Caki2 (cell line): ENCODE measurements around the gene ARHGAP11B.
"Not testable (repeated sequence)": the region's sequence is repeated elsewhere in the genome, so short reads cannot be mapped to it uniquely, and the experiment has no call there.

Experiments used
- DNase-seq: peaks from one replicate; pipeline ENCODE4 v3.0.0-alpha.2; 2015; ENCODE audit warnings: low read depth
- in situ Hi-C: cut with HindIII; loops from 2 replicates; pipeline ENCODE4 v1.10.0; 2016; ENCODE audit warnings: low sequenced_read_pairs, low pct_unique_long_range_greater_than_20kb, mixed read lengths

Gene ARHGAP11B

GRCh38 chr15:30625436-30626193 is at the start of gene ARHGAP11B:
TSS of gene ARHGAP11B (plus strand) at chr15:30626128.
- in situ Hi-C loops, result not testable (repeated sequence)

DNA sequence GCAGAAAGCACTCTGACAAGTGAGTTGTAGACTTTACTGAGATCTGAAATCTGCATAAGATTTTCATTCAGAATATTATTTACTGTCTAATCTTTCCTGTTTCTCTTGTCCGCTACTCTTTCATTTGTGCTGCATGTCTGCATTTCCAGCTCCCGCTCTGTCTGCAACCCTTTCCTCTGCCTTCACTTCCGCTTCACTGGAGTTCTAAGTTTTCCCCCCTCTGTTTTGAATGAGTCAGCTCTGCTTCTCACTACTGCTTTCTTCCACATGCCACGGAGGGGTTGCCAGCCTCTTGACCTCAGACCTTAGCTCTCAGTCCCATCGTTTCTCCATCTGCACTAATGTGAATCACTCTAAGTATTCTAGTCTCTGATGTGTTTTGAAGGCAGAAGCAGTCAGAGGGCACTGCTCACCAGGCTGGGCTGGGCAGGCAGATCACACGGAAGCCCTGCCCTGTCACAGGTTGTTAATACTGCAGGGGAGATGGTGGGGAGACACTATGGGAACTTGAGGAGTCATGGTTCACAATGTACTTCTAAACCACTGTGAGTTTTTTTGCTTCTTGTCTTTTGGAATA is 46.4 kb upstream of the ARHGAP11B start:
- DNase-seq, in situ Hi-C loops: not testable (repeated sequence)

More at GRCh38 chr15:30625436-30626193, at the start of gene ARHGAP11B:
- DNase-seq, result peak; percentile 93

DNA sequence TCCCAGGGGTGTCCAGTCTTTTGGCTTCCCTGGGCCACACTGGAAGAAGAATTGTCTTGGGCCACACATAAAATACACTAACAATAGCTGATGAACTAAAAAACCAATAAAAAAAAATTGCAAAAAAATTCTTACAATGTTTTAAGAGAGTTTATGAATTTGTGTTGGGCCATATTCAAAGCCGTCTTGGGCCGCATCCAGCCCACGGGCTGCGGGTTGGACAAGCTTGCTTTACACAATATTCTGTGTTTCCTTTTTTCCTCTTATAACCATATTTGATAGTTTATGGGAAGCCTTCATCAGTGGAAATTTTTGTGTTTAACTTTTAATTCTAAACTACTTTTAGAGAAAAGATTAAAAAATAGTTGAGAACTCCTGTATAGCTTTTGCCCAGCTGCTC is 45.2 kb upstream of the ARHGAP11B start:
- DNase-seq, in situ Hi-C loops: not testable (repeated sequence)

- DNase-seq, in situ Hi-C loops: not testable (repeated sequence)
These were observed 27.0 kb upstream of the ARHGAP11B start for GRCh38 chr15:30598953-30599352.

GRCh38 chr15:30603796-30604195 is 22.1 kb upstream of the ARHGAP11B start, which contains the start of gene GOLGA8H:
TSS of gene GOLGA8H (plus strand) at chr15:30604028. CDS start at chr15:30604126, 98 bp downstream.
- DNase-seq, result peak; percentile 58
- in situ Hi-C loops, result not testable (repeated sequence)

DNA sequence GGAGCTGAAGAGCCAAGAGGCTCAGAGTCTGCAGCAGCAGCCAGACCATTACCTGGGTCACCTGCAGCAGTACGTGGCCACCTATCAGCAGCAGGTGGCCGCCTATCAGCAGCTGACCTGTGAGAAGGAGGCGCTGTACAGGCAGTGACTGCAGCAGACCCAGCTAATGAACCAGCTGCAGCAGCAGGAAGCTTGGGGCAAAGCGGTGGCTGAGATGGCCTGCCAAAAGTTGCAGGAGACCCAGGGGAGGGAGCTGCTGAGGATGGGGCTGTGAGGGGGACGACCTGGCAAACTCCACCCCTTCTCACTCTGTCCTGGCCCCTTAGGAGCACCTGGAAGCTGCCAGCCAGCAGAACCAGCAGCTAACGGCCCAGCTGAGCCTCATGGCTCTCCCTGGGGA is 13.7 kb upstream of the ARHGAP11B start:
- in situ Hi-C loops, DNase-seq: not testable (repeated sequence)

GRCh38 chr15:30621342-30621741 is 4.6 kb upstream of the ARHGAP11B start:
- in situ Hi-C loops, result not testable (repeated sequence)
- DNase-seq, result peak; percentile 4

DNA sequence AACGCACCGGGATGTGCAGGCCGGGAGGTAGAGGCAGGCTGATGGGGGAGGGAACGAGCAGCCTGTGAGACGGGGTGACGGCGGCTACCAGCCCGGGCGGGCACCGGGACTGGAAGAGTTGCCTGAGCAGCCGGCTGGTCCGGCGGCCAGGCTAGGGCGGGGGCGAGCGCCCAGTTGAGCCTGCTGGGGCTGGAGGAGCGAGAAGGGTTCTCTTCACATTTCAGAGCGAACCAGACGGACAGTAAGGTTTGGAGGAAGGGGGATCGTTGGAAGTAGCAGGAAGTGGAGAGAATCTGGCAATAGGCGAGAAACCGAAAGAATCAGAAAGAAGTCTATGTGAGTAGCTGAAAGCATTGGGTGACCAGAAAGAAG is 252 bp downstream of the ARHGAP11B start:
- peak; percentile 16 for DNase-seq
- in situ Hi-C loops, result not testable (repeated sequence)

DNA sequence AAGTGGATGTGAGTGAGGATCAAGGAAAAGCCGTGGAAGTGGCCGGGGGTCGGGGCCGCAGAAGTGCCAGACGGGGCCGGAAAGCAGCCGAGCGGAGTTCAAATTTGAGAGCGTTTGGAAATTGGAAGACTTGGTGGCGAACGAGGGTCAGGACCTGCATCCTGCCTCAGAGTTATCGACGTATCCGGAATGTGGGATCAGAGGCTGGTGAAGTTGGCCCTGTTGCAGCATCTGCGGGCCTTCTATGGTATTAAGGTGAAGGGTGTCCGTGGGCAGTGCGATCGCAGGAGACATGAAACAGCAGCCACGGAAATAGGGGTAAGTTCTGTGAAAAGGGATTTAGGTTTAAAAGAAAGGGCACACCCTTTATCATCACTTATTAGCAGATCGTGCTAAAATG is 704 bp downstream of the ARHGAP11B start:
- not testable (repeated sequence) for DNase-seq

GRCh38 chr15:30650012-30650929 is 24.3 kb downstream of the ARHGAP11B start:
- in situ Hi-C loops, result no loop called here
- DNase-seq, result no peak

More for the DNA sequence above, 704 bp downstream of the ARHGAP11B start:
- in situ Hi-C loops, result not testable (repeated sequence)

DNA sequence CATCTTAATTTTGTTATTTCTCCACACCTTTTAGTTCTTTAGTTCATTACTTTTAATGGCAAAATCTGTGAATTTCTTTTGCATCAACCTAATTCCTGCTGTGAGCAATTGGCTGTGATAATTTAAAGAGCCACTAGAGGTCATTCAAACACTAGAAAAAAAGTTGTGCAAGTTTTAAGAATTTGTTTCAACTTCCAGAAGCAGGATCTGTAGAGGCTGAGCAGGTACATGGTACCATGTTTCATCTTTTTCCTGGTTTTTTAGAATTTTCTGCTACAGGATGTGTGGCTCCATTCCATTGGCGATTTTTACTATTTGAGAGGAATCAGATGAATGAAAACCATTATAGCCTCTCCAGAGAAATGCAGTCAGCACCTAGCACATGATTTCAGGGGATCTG is 35.2 kb downstream of the ARHGAP11B start:
- DNase-seq, result peak; percentile 4
- in situ Hi-C loops, result not testable (repeated sequence)

DNA sequence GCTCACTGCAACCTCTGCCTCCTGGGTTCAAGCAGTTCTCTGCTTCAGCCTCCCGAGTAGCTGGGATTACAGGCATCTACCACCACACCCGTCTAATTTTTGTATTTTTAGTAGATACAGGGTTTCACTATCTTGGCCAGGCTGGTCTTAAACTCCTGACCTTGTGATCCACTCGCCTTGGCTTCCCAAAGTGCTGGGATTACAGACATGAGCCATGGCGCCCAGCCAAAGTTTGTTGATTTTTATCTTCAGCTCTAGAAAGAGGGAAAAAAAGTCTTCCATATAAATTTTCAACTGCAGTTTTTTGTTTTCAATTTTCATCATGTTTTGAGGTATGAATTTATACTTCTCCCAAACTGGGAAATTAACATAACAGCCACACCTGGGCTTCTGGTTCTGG is 43.7 kb downstream of the ARHGAP11B start:
- in situ Hi-C loops, DNase-seq: not testable (repeated sequence)

DNA sequence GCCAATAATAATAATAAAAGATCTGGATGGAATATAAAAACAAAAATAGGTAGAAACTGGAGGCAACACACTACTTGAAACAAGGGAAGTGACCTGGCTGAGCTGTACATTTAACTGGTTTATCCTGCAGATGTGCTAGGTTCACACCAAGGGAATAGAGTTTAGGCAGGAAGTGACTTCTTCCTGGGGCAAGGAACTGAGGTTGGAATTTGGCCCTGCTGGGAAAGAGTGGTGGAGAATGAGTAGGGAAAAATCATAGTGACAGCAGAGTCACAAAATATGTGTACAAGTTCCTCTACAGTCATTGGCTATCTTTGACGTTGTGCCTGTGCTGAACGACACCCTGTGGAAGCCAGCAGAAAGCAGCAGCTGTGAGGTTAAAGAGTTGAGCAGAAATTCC is 44.1 kb downstream of the ARHGAP11B start:
- in situ Hi-C loops, result no loop called here
- no peak for DNase-seq

DNA sequence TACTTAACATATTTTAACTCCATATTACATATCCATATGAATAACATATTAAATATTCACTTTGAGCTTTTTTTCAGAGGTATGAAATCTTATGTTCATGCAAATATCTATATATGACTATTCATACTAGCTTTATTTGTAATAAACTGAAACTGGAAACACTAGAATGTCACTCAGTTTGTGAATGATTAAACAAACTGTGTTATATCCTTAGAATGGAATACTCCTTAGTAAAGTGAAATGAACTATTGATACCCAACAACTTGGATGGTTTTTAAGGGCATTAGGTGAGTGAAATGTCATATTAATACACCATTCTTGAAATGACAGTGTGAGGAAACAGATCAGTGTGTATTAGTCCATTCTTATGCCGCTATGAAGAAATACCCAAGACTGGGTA is 45.4 kb downstream of the ARHGAP11B start:
- in situ Hi-C loops, result no loop called here
- no peak for DNase-seq

DNA sequence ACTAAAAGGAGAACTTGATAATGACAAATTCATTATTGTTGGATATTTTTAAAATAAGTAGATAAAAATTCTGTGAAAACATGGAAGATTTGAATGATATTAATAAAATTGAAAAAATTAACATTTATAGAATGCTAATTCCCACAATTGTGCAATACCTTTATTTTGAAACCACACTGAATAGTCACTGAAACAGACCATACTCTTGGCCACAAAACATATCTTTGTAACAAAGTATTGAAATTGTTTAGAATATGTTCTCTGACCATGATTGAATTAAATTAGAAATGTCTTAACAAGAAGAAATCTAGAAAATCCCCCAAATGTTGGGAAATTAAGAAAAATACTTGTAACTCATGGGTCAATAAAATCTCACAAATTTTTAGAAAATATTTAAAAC is 49.2 kb downstream of the ARHGAP11B start:
- in situ Hi-C loops, result no loop called here

DNA sequence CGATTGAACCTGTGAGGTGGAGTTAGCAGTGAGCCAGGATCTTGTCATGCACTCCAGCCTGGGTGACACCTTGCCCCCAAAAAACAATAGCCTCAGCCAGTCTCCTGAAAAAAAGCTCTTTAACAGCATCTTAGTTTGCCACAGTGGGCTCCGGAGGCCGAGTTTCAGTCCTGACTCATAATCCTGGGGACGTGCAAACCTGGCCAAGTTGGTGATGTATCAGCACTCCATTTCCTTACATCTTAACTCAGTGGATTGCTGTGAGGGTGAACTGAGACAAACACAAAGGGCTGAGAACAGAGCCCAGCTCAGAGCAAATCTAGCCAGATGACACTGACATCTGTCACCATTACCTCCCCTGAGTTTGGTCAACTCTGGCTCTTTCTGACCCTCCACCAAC is 50.0 kb downstream of the ARHGAP11B start:
- not testable (repeated sequence) for DNase-seq

More for the DNA sequence above, 49.2 kb downstream of the ARHGAP11B start:
- no peak for DNase-seq

GRCh38 chr15:30680997-30681396 is 55.1 kb downstream of the ARHGAP11B start:
- in situ Hi-C loops, DNase-seq: not testable (repeated sequence)

More for the DNA sequence above, 50.0 kb downstream of the ARHGAP11B start:
- in situ Hi-C loops, result not testable (repeated sequence)

DNA sequence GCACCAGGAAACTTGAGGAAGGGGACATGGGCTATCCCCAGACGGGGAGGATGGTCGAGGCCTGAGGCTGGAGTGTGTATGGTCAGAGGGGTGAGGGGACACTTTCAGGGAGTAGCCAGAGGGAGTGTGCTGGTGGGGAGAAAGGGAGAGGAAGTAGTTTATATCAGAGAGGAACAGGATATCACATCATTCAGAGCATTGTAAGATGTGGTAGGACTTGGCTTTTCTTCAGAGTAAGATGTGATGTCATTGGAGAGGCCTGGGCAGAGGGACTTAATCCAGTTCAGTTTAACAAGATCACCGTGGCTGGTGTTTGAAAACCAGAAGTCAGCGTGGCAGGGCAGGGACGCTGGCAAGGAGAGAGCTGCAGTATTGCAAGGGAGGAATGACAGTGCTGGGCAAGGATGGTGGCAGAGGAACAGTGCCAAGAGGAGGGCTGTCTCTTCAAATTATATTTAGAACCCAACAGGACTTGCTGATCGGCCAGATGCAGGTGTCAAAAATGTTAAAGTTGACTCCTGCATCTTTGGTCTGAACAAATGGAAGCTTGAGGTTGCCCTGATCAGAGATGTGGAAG is 59.9 kb downstream of the ARHGAP11B start:
- DNase-seq, in situ Hi-C loops: not testable (repeated sequence)
